ENCODE measurements around the gene KCNK17. TPM values are rescaled to one million over a fixed set of nuclear protein-coding genes. Genes with fewer than 3 reads are reported as not detected.
A peak's percentile ranks its signal among the peaks of the same experiment; 100 is the strongest.

Gene KCNK17
- polyA plus RNA-seq = 1 to 10 TPM in 1 of 3 donors, under 1 TPM in 1, not detected in 1; 0.53 to 1.1 TPM

DNA sequence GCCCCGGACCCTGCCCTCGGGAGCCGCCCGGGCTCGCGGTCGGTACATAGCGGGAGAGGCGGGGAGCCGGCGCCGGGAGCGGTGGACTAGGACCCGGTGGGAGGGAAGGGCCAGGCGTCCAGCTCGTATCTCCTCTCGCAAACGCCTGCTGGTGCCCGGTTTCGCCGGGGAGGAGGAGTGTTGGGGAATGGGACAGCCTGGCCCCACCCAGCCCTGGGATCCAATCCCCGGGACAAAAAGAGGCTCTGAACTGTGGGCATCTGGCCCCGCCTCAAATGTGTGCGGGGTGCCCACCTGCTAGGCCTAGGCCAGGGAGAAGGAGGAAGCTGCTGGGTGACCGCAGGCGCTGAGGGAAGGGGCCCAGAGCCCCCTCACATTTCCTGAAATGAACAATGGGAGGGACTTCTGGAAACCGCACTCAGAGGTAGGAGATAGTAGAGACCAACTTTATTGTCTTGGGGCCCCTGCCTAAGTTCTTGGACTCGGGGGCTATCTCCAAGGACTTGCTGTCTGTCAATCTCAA lies at the start of gene KCNK17:
KCNK17 (minus strand) TSS at position 147 of the 523 bp plus-strand sequence; CDS start at position 48, 99 bp downstream.
- Mint-ChIP-seq H3K27me3 (ENCODE audit: low read depth in 3 of 3) (peaks cover 6 to 15% (median 10%) of the 10 kb centered on the region in 3 donors), H3K27ac (no peak within 1 kb of the TSS), H3K9me3 (no peaks in the 10 kb centered on the region), H3K4me3 (peak within 1 kb of the TSS in 3 of 5 donors; percentile 46 to 76 (median 53)), H3K4me1 (peaks cover 0 to 12% of the 10 kb centered on the region in 2 donors), H3K36me3 (no peaks in the 10 kb centered on the region)
- no peak for DNase-seq

DNA sequence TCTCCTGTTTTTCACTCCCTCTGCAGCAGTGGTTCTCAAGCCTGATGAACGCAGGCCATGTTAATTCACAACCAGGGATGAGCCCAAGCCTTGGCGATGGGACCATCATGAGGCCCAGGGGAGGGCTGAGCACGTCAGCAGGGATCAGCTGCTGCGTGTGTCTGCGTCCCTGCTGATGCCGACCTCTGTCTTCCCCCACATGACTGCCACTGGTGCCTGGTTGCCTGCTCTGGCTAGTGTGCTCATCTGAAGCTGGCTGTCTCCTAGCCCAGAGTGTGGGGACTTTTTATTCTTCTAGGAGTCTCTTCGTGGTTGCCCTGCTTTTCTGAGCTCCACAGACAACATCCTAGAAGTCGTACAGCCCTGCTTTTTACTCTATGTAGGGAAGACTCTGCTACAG lies 49.1 kb upstream of the KCNK17 start:
- no peak overlapping the region for H3K4me3 Mint-ChIP-seq
- H3K4me1 Mint-ChIP-seq = peaks cover 3 to 6% of the 10 kb centered on the region in 2 donors

DNA sequence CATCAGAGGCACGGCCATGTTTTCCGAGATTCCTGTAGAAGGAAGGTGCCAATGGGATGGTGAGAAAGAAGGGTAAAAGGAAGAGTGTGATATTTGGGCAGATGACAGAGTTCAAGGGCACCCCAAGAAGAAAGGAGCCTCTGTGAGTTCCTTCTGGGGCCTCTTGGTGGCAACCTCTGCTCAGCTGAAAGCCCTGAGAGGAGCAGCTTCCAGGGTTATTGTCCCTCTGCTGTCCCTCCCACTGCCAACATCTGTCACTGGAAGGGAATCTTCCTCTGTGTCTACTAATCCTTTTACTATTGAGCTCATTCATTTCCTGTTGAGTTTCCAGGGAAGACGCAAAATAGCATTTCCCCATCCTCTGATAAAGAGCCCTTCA lies 48.3 kb upstream of the KCNK17 start:
- DNase-seq = no peak
- Mint-ChIP-seq H3K27ac (no peak overlapping the region), H3K4me3 (no peak overlapping the region), H3K4me1 (peaks cover 3 to 6% of the 10 kb centered on the region in 2 donors), H3K27me3 (ENCODE audit: low read depth in 3 of 3) (peaks cover 4 to 11% (median 5%) of the 10 kb centered on the region in 3 donors), H3K36me3 (no peaks in the 10 kb centered on the region), H3K9me3 (no peaks in the 10 kb centered on the region)

More for the DNA sequence above, 49.1 kb upstream of the KCNK17 start:
- Mint-ChIP-seq H3K27ac (no peak overlapping the region), H3K9me3 (no peaks in the 10 kb centered on the region), H3K27me3 (ENCODE audit: low read depth in 3 of 3) (peaks cover 2 to 11% (median 5%) of the 10 kb centered on the region in 3 donors), H3K36me3 (no peaks in the 10 kb centered on the region)
- no peak for DNase-seq

DNA sequence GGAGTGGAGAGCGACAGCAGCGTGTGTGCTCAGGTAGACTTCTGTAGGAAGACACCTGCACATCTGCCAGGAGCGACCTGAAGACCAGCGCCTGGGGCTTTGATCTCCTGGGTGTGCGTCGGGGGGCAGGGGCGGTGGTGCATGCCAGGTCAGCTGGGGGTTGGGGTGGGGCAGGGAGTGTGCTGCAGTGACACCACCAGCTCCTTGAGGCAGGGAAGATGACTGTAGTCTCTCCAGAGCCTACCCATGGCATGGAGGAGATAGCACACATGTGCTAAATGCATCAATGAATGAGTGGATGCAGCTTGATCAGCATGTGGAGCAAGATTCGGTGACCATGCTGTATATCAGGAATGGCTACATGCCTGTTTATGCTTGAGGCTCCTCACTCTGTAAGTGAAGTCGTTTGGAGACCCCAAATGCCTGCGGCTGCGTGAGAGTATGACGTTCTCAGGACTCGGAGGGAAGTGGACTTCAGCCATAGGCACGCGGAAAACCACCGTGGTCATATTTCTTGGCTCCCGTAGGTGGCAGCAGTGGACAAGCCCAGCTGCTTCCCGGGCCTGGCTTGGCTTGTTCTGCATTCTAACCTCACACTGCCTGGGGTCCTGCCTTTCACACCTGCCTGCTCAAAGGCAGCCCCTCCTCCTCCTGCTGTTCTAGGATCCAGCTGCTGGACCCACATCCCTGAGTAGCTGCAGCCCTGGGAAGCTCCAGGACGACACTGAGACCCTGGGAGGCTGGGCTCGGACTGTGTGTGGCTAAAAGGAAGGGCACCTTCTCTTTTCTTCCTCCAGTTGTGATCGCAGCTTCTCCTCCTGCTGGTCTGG lies 47.7 kb upstream of the KCNK17 start:
- DNase-seq = peak in 2 of 3 donors; percentile 22 to 29
- Mint-ChIP-seq H3K27ac (no peak overlapping the region), H3K4me1 (peaks cover 3 to 6% of the 10 kb centered on the region in 2 donors), H3K27me3 (ENCODE audit: low read depth in 3 of 3) (peaks cover 4 to 11% (median 5%) of the 10 kb centered on the region in 3 donors), H3K9me3 (no peaks in the 10 kb centered on the region), H3K36me3 (no peaks in the 10 kb centered on the region), H3K4me3 (no peak overlapping the region)

DNA sequence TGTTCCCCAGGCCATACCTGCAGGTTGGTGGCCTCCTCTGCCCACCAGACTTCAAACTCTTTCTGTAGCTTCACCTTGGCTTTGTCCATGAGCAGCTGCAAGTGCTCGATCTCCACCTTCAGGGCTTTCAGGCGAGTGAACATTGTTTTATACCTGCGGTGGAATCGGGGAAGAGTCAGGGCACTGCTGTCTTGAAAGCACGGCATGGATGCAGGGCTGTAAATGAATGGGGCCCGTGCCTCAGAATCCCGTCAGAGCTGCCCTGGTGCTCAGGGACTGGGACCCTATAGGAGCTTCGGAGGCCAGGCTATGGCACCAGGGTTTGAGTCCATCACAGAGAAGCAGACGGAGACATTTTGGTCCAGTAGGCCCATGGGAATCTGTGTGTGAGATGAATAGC lies 46.2 kb upstream of the KCNK17 start:
- Mint-ChIP-seq H3K4me1 (peaks cover 3 to 6% of the 10 kb centered on the region in 2 donors), H3K27me3 (ENCODE audit: low read depth in 3 of 3) (peaks cover 5 to 11% (median 6%) of the 10 kb centered on the region in 3 donors), H3K4me3 (no peak overlapping the region), H3K36me3 (no peaks in the 10 kb centered on the region), H3K9me3 (no peaks in the 10 kb centered on the region), H3K27ac (no peak overlapping the region)
- DNase-seq = no peak

DNA sequence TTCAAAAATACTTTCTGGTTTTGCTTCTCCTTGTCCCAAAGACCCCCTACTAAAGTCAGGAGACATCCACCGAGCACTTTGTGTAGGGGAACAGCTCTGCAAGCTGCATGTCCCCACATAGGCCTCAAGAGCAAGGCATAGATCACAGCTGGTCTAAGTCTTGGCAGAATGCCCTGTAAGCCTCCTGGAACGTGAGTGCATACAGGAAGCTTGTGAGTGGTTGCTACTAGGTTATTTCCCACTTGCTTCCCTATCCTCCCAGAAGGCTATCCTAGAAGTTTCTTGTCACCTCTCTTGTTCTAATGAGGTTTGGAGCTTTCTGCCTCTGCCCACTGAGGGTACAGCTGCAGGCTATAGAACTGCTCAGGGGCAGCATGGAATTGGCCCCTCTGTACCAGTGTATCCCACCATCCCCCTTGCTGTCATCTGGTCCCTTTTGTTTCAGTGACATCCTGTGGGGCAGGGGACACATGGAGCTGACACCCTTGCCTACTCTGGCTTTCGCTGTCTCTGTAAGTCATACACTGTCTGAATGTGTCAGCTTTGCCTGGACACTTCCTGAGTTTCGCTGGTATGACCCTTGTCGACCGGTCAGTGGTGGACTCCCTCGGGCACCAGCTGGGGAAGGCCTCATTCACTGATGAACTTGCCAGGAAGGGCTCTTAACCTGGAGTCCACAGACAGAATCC lies 43.9 kb upstream of the KCNK17 start:
- Mint-ChIP-seq H3K4me3 (no peak overlapping the region), H3K9me3 (no peaks in the 10 kb centered on the region), H3K27me3 (ENCODE audit: low read depth in 3 of 3) (peaks cover 2 to 11% (median 6%) of the 10 kb centered on the region in 3 donors), H3K4me1 (peaks cover 3 to 6% of the 10 kb centered on the region in 2 donors), H3K36me3 (no peaks in the 10 kb centered on the region), H3K27ac (no peak overlapping the region)
- DNase-seq = no peak

GRCh38 chr6:39353698-39354315 lies 39.6 kb upstream of the KCNK17 start:
- DNase-seq = no peak
- no peaks in the 10 kb centered on the region for H3K36me3 Mint-ChIP-seq
- H3K27me3 Mint-ChIP-seq (ENCODE audit: low read depth in 3 of 3) = peaks cover 0 to 4% (median 3%) of the 10 kb centered on the region in 3 donors
- H3K4me3 Mint-ChIP-seq = no peak overlapping the region
- H3K4me1 Mint-ChIP-seq = no peaks in the 10 kb centered on the region
- H3K27ac Mint-ChIP-seq = no peak overlapping the region
- H3K9me3 Mint-ChIP-seq = no peaks in the 10 kb centered on the region

- H3K27me3 Mint-ChIP-seq (ENCODE audit: low read depth in 3 of 3) = peaks cover 0 to 5% (median 3%) of the 10 kb centered on the region in 3 donors
- H3K4me3 Mint-ChIP-seq = no peak overlapping the region
- no peak overlapping the region for H3K27ac Mint-ChIP-seq
- no peaks in the 10 kb centered on the region for H3K36me3 Mint-ChIP-seq
- H3K4me1 Mint-ChIP-seq = no peaks in the 10 kb centered on the region
- H3K9me3 Mint-ChIP-seq = no peaks in the 10 kb centered on the region
- DNase-seq = no peak
Observed at GRCh38 chr6:39350723-39351505, 36.7 kb upstream of the KCNK17 start.

DNA sequence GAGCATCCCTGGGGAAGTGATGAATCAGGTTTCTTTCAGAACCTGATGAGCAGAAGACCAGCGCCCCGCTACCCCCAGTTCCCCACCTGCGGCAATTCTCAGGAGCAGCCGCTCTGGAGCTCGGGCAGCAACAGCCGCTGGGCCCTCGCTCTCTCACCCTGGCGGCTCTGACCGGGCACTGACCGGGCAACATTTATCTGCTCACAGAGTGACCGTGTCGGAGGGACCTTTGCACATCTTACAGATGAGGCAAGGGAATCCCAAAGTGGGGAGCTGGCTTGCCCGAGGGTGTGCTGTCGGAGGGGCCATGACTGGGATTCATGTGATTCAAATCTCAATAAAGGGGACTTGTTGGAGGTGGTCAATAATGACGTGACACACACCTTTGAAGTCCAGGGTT lies 34.5 kb upstream of the KCNK17 start:
- no peaks in the 10 kb centered on the region for H3K9me3 Mint-ChIP-seq
- no peak overlapping the region for H3K4me3 Mint-ChIP-seq
- H3K36me3 Mint-ChIP-seq = no peaks in the 10 kb centered on the region
- peaks cover 0 to 5% (median 3%) of the 10 kb centered on the region in 3 donors for H3K27me3 Mint-ChIP-seq (ENCODE audit: low read depth in 3 of 3)
- H3K27ac Mint-ChIP-seq = no peak overlapping the region
- no peak for DNase-seq
- peaks cover 0 to 10% of the 10 kb centered on the region in 2 donors for H3K4me1 Mint-ChIP-seq

GRCh38 chr6:39347906-39348585 lies 33.8 kb upstream of the KCNK17 start:
- peaks cover 0 to 17% of the 10 kb centered on the region in 2 donors for H3K4me1 Mint-ChIP-seq
- no peaks in the 10 kb centered on the region for H3K36me3 Mint-ChIP-seq
- peak overlapping the region in 1 of 6 donors; percentile 65 for H3K27ac Mint-ChIP-seq
- H3K27me3 Mint-ChIP-seq (ENCODE audit: low read depth in 3 of 3) = peaks cover 0 to 5% (median 3%) of the 10 kb centered on the region in 3 donors
- DNase-seq = peak; percentile 31 to 42 (median 39)
- H3K4me3 Mint-ChIP-seq = no peak overlapping the region
- H3K9me3 Mint-ChIP-seq = no peaks in the 10 kb centered on the region

GRCh38 chr6:39347206-39347605 lies 33.0 kb upstream of the KCNK17 start:
- Mint-ChIP-seq H3K4me3 (no peak overlapping the region), H3K36me3 (no peaks in the 10 kb centered on the region), H3K9me3 (no peaks in the 10 kb centered on the region), H3K27ac (no peak overlapping the region), H3K4me1 (peaks cover 0 to 23% of the 10 kb centered on the region in 2 donors), H3K27me3 (ENCODE audit: low read depth in 3 of 3) (peaks cover 0 to 5% (median 3%) of the 10 kb centered on the region in 3 donors)
- DNase-seq = no peak

- DNase-seq = no peak
- peak overlapping the region in 4 of 6 donors; percentile 9 to 80 (median 50) for H3K27ac Mint-ChIP-seq
- H3K9me3 Mint-ChIP-seq = no peaks in the 10 kb centered on the region
- H3K4me3 Mint-ChIP-seq = no peak overlapping the region
- H3K27me3 Mint-ChIP-seq (ENCODE audit: low read depth in 3 of 3) = peaks cover 0 to 5% (median 0%) of the 10 kb centered on the region in 3 donors
- peaks cover 0 to 25% of the 10 kb centered on the region in 2 donors for H3K4me1 Mint-ChIP-seq
- H3K36me3 Mint-ChIP-seq = no peaks in the 10 kb centered on the region
Observed at GRCh38 chr6:39344821-39345280, 30.6 kb upstream of the KCNK17 start.
